ENCODE results near the gene BASP1. TPM values are rescaled to one million over a fixed set of nuclear protein-coding genes. Genes with fewer than 3 reads are reported as not detected.

The BASP1 gene
- total and polyA plus RNA-seq, 2 experiments from 2014 or later: 87.5 to 114 TPM

DNA sequence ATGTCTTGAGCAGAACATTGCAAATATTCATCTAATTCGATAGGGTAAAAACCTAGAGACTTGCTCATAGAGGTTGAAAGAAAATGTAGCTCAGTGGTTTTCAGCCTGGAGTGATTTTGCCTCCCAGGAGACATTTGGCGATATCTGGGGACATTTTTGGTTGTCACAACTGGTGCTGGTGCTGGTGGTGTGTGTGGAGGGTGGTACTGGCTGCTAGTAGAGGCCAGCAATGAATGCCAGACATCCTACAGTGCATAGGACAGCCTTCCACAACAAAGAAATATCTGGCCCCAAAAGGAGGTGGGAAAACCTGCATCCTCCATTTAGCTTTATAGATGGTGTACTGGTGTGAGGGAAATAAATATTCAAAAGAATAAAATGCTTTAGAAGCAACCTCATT is 2.1 kb upstream of the BASP1 start:
- H3K27me3 ChIP-seq (ENCODE audit: insufficient read depth): no peaks in the 10 kb centered on the region
- H3K27ac ChIP-seq (ENCODE audit: low read depth): no peak overlapping the region
- no peaks in the 10 kb centered on the region for H3K9me3 Mint-ChIP-seq
- no peak for ATAC-seq
- TF ChIP-seq EZH2phosphoT487 (IDR thresholded peaks at IDR 0.05; ENCODE audit: unreplicated experiment) (no peak), NANOG (IDR thresholded peaks at IDR 0.05; ENCODE audit: borderline replicate concordance) (no peak), EZH2 (IDR thresholded peaks at IDR 0.05; ENCODE audit: low read depth, unreplicated experiment) (no peak), POLR2AphosphoS5 (IDR thresholded peaks at IDR 0.05; ENCODE audit: low read depth) (no peak), JUNB (IDR thresholded peaks at IDR 0.05; ENCODE audit: unreplicated experiment) (no peak), STAT1 (IDR thresholded peaks at IDR 0.05; ENCODE audit: unreplicated experiment) (no peak)
- TF ChIP-seq, protein P1, sequence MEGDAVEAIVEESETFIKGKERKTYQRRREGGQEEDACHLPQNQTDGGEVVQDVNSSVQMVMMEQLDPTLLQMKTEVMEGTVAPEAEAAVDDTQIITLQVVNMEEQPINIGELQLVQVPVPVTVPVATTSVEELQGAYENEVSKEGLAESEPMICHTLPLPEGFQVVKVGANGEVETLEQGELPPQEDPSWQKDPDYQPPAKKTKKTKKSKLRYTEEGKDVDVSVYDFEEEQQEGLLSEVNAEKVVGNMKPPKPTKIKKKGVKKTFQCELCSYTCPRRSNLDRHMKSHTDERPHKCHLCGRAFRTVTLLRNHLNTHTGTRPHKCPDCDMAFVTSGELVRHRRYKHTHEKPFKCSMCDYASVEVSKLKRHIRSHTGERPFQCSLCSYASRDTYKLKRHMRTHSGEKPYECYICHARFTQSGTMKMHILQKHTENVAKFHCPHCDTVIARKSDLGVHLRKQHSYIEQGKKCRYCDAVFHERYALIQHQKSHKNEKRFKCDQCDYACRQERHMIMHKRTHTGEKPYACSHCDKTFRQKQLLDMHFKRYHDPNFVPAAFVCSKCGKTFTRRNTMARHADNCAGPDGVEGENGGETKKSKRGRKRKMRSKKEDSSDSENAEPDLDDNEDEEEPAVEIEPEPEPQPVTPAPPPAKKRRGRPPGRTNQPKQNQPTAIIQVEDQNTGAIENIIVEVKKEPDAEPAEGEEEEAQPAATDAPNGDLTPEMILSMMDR (conservative IDR thresholded peaks at IDR 0.05; ENCODE audit: low read depth in 2 of 2): no peak
- H3K4me3 ChIP-seq: peak overlapping the region; percentile 79; the same call in 1 of the 2 replicates
- DNase-seq (ENCODE audit: low spot score): no peak
- H3K27me3 Mint-ChIP-seq (ENCODE audit: insufficient read depth, low read depth, poor library complexity): peaks cover 18% of the 10 kb centered on the region
- no peaks in the 10 kb centered on the region for H3F3A ChIP-seq (replicated peaks; ENCODE audit: low read depth)
- H4K20me1 ChIP-seq (replicated peaks; ENCODE audit: insufficient read depth): peaks cover 4% of the 10 kb centered on the region; the same call in 1 of the 2 replicates
- peaks cover 51% of the 10 kb centered on the region for H3K4me1 ChIP-seq (ENCODE audit: insufficient read depth)
- no peaks in the 10 kb centered on the region for H3K36me3 ChIP-seq (ENCODE audit: insufficient read depth)
- peaks cover 21% of the 10 kb centered on the region for H3K79me2 ChIP-seq (replicated peaks; ENCODE audit: insufficient read depth)
- no peak overlapping the region for H3K27ac Mint-ChIP-seq
- peak overlapping the region; percentile 43; the same call in 1 of the 3 replicates for H3K4me3 Mint-ChIP-seq
- peaks cover 42% of the 10 kb centered on the region for H3K4me1 Mint-ChIP-seq
- peak overlapping the region; percentile 78 for H3K4me2 ChIP-seq
- no peaks in the 10 kb centered on the region for H3K9me2 ChIP-seq (ENCODE audit: insufficient read depth)
- H3K36me3 Mint-ChIP-seq (ENCODE audit: low read depth): peaks cover 3% of the 10 kb centered on the region; the same call in 2 of the 3 replicates
- no peak overlapping the region; the same call in 1 of the 2 replicates for H2AFZ ChIP-seq

DNA sequence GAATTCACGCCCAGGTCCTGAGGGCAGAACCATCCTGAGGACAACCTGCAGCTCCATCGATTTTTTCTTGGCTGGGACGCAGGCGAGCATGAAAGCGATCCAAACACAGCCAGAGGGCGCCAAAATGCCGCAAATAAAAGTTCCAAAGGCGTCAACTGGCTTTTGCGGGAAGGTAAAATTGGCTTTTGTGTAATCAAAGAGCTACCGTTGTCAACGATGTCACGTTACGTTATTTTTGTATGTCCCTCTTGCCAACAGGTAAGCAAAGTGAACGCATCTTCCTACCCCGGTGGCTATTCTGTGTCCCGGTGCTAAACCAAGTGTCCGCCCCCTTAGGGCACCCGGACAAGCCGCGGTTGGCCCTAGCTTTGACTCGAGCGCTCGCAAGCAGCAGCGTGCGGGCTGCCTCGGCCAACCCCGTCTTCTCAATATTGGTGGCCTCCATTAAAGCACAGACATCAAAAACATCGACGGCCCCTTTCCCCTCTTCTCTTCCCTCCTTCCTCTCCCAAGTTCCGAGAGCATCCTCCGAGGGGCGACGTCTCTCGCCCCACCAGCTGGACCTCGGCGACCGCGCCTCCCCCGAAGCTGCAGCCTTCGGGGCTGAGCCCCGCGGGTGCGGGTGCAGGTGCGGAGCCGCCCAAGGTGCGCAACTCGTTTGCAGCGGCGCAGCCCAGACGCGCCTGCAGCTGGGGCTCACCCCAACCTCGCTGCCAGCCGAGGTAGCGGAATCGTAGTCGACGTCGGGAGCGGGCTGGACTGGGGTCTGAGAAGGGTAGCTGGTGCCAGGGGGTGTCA is 1.1 kb upstream of the BASP1 start:
- Histone ChIP-seq H3K4me3 (peak overlapping the region; percentile 79), H3K27me3 (ENCODE audit: insufficient read depth) (no peaks in the 10 kb centered on the region), H3K9me2 (ENCODE audit: insufficient read depth) (no peaks in the 10 kb centered on the region), H3F3A (replicated peaks; ENCODE audit: low read depth) (no peaks in the 10 kb centered on the region), H2AFZ (peak overlapping the region; percentile 94), H3K4me2 (peak overlapping the region; percentile 78), H3K4me1 (ENCODE audit: insufficient read depth) (peaks cover 56% of the 10 kb centered on the region), H3K27ac (ENCODE audit: low read depth) (no peak overlapping the region), H3K79me2 (replicated peaks; ENCODE audit: insufficient read depth) (peaks cover 31% of the 10 kb centered on the region), H4K20me1 (replicated peaks; ENCODE audit: insufficient read depth) (peaks cover 10% of the 10 kb centered on the region), H3K36me3 (ENCODE audit: insufficient read depth) (no peaks in the 10 kb centered on the region)
- H3K27me3 Mint-ChIP-seq (ENCODE audit: insufficient read depth, low read depth, poor library complexity): peaks cover 18% of the 10 kb centered on the region
- TF ChIP-seq EZH2phosphoT487 (IDR thresholded peaks at IDR 0.05; ENCODE audit: unreplicated experiment): no peak
- TF ChIP-seq, protein P1 (conservative IDR thresholded peaks at IDR 0.05; ENCODE audit: low read depth in 2 of 2): peak; percentile 85 to 91
- peak; percentile 94 for DNase-seq (ENCODE audit: low spot score)
- peak; percentile 55 for ATAC-seq
- peak overlapping the region; percentile 91 for H3K4me3 Mint-ChIP-seq
- H3K9me3 Mint-ChIP-seq: no peaks in the 10 kb centered on the region
- H3K36me3 Mint-ChIP-seq (ENCODE audit: low read depth): peaks cover 3% of the 10 kb centered on the region; the same call in 2 of the 3 replicates
- H3K27ac Mint-ChIP-seq: no peak overlapping the region
- H3K4me1 Mint-ChIP-seq: peaks cover 47% of the 10 kb centered on the region

Measured in GM23338 (cell line).